ENCODE data around the gene PRKACA.

PRKACA gene

DNA sequence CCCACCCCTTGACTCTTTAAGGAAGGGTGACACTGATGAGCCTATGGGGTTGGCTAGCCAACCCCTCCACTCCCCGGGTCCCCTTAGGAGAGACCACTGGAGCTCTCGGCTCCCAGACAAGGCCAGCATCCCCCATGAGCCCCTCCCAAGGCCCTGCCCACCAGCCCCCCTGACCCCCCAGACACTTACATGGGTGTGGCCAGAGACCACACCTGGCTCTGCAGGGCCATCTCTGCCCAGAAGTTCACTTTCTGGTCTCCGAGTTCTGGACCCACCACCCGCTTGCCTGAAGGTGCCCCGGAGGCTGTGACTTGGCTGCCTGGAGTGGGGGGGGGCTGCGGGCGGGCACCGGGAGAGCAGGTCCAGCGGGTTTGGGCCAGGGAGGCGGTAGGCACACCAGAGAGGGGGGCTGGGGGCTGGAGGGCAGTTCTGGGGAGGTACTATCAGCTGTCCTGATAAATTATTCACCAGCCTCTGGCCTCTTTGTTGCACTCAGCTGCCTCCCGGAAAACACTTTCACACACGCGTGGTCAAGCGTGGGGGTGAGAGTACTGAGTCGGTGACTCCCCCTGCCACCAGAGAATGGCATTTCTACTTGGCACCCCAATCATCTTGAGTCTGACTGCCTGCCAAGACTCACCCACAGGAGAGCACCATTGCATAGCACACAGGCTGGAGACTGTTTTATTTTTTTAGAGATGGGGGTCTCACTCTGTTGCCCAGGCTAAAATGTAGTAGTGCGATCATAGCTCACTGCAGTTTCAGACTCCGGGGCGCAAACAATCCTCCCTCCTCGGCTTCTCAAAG, 55.6 kb downstream of the PRKACA start, which contains the start of gene PALM3:
Gene PALM3, minus strand, starts transcription at position 326 of the 807 bp plus-strand sequence. Its CDS starts 96 bp downstream, at position 230.
- Histone ChIP-seq H3K27ac (ENCODE audit: low read length) (no peak within 1 kb of the TSS), H3K27me3 (replicated peaks; ENCODE audit: insufficient read depth, low read length) (peaks cover 63% of the 10 kb centered on the region), H3K4me2 (ENCODE audit: low read depth, low read length) (no peak within 1 kb of the TSS), H3K79me2 (ENCODE audit: low read length) (no peaks in the 10 kb centered on the region), H3K4me1 (ENCODE audit: low read length) (no peaks in the 10 kb centered on the region; the same call in 1 of the 2 replicates), H3K9me3 (replicated peaks; ENCODE audit: insufficient read depth, low read length) (no peaks in the 10 kb centered on the region), H3K9ac (ENCODE audit: low read length) (no peak within 1 kb of the TSS), H4K20me1 (ENCODE audit: insufficient read depth, low read length) (no peaks in the 10 kb centered on the region), H3K9me2 (replicated peaks; ENCODE audit: insufficient read depth, low read length) (no peaks in the 10 kb centered on the region), H3K36me3 (replicated peaks; ENCODE audit: insufficient read depth, low read length) (no peaks in the 10 kb centered on the region), H2AFZ (ENCODE audit: low read length) (no peak within 1 kb of the TSS), H3F3A (ENCODE audit: insufficient read depth, low read length) (no peaks in the 10 kb centered on the region), H3K4me3 (ENCODE audit: low read length) (no peak within 1 kb of the TSS)
- no peak for DNase-seq
- TF ChIP-seq, protein P1, sequence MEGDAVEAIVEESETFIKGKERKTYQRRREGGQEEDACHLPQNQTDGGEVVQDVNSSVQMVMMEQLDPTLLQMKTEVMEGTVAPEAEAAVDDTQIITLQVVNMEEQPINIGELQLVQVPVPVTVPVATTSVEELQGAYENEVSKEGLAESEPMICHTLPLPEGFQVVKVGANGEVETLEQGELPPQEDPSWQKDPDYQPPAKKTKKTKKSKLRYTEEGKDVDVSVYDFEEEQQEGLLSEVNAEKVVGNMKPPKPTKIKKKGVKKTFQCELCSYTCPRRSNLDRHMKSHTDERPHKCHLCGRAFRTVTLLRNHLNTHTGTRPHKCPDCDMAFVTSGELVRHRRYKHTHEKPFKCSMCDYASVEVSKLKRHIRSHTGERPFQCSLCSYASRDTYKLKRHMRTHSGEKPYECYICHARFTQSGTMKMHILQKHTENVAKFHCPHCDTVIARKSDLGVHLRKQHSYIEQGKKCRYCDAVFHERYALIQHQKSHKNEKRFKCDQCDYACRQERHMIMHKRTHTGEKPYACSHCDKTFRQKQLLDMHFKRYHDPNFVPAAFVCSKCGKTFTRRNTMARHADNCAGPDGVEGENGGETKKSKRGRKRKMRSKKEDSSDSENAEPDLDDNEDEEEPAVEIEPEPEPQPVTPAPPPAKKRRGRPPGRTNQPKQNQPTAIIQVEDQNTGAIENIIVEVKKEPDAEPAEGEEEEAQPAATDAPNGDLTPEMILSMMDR (IDR thresholded peaks at IDR 0.05; ENCODE audit: low read length), result no peak
- no peak for TF ChIP-seq EZH2 (optimal IDR thresholded peaks at IDR 0.05; ENCODE audit: low read depth, low read length)
- TF ChIP-seq EZH2phosphoT487 (IDR thresholded peaks at IDR 0.05; ENCODE audit: low read length), result no peak

DNA sequence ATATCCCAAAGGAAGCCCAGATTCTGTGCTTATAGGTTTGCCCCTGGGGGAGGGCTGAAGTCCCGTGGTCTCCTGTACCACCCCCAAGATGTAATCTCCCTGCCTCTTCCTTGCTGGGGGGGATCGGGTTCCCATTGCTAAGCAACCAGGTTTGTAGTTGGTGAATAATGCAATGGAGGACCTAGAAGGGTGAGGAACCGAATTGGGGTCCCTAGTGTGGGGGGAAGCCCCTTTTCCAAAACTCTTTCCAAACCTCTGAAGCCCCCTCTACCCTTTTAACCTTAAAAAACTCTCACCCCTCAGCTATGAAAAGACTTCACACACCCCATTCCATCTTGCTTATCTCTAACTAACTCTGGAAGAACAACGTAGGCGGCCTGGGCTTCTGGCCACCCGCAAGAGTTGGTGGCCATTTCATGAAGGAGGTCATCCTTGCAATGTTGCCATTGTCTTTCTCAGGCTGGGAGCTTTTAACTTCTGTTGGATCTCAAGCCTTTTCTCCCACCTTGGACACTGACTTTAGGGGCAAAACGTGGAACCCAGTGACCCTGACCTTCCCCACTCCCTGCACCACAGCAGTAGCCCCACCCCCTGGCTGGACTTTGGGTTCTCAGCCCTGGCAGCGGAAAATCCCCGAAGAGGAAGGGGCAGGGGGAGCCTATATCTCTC, 56.3 kb downstream of the PRKACA start:
- no peaks in the 10 kb centered on the region for H3K9me3 ChIP-seq (replicated peaks; ENCODE audit: insufficient read depth, low read length)
- H3K27me3 ChIP-seq (replicated peaks; ENCODE audit: insufficient read depth, low read length), result peaks cover 58% of the 10 kb centered on the region
- no peak overlapping the region for H3K9ac ChIP-seq (ENCODE audit: low read length)
- H3K79me2 ChIP-seq (ENCODE audit: low read length), result no peaks in the 10 kb centered on the region
- no peak overlapping the region for H3K4me2 ChIP-seq (ENCODE audit: low read depth, low read length)
- H3K36me3 ChIP-seq (replicated peaks; ENCODE audit: insufficient read depth, low read length), result no peaks in the 10 kb centered on the region
- H3K27ac ChIP-seq (ENCODE audit: low read length), result no peak overlapping the region
- no peak overlapping the region for H3K4me3 ChIP-seq (ENCODE audit: low read length)
- no peaks in the 10 kb centered on the region for H4K20me1 ChIP-seq (ENCODE audit: insufficient read depth, low read length)
- H3K9me2 ChIP-seq (replicated peaks; ENCODE audit: insufficient read depth, low read length), result no peaks in the 10 kb centered on the region
- no peaks in the 10 kb centered on the region; the same call in 1 of the 2 replicates for H3K4me1 ChIP-seq (ENCODE audit: low read length)
- no peak for TF ChIP-seq EZH2phosphoT487 (IDR thresholded peaks at IDR 0.05; ENCODE audit: low read length)
- TF ChIP-seq, protein P1 (IDR thresholded peaks at IDR 0.05; ENCODE audit: low read length), result no peak
- no peak for TF ChIP-seq EZH2 (optimal IDR thresholded peaks at IDR 0.05; ENCODE audit: low read depth, low read length)
- H3F3A ChIP-seq (ENCODE audit: insufficient read depth, low read length), result no peaks in the 10 kb centered on the region
- H2AFZ ChIP-seq (ENCODE audit: low read length), result no peak overlapping the region
- DNase-seq, result no peak

DNA sequence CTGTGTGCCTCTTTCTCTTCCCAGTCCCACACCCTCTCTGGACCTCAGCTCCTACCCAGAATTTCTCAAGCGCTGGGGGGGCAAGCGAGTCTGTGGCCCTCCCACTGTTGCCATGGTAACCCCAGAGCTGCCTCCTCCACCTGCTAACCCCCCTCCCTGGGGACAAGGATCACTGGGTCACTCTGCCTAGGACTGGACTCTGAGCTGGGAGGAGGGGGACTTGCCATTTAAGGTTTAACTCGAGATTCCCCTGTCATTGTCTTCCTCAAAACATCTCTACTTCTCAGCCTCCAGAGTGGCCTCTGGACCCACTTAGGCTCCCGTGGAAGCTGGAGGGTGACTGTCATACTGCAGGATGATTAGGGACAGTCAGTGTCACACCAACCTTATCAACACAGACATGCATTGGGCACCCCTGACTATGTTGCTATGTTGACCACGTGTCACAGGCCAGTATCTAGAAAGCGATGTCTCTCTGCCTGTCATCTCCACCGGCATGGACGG, 57.9 kb downstream of the PRKACA start:
- no peak for DNase-seq
- Histone ChIP-seq H3K4me3 (ENCODE audit: low read length) (no peak overlapping the region), H4K20me1 (ENCODE audit: insufficient read depth, low read length) (no peaks in the 10 kb centered on the region), H3F3A (ENCODE audit: insufficient read depth, low read length) (no peaks in the 10 kb centered on the region), H2AFZ (ENCODE audit: low read length) (no peak overlapping the region), H3K9me3 (replicated peaks; ENCODE audit: insufficient read depth, low read length) (no peaks in the 10 kb centered on the region), H3K79me2 (ENCODE audit: low read length) (no peaks in the 10 kb centered on the region), H3K4me2 (ENCODE audit: low read depth, low read length) (no peak overlapping the region), H3K27ac (ENCODE audit: low read length) (no peak overlapping the region), H3K4me1 (ENCODE audit: low read length) (no peaks in the 10 kb centered on the region; the same call in 1 of the 2 replicates), H3K9me2 (replicated peaks; ENCODE audit: insufficient read depth, low read length) (no peaks in the 10 kb centered on the region), H3K9ac (ENCODE audit: low read length) (no peak overlapping the region), H3K36me3 (replicated peaks; ENCODE audit: insufficient read depth, low read length) (no peaks in the 10 kb centered on the region), H3K27me3 (replicated peaks; ENCODE audit: insufficient read depth, low read length) (peaks cover 49% of the 10 kb centered on the region)
- TF ChIP-seq EZH2phosphoT487 (IDR thresholded peaks at IDR 0.05; ENCODE audit: low read length) (no peak), EZH2 (optimal IDR thresholded peaks at IDR 0.05; ENCODE audit: low read depth, low read length) (no peak)
- TF ChIP-seq, protein P1 (IDR thresholded peaks at IDR 0.05; ENCODE audit: low read length), result no peak
